Natural killer cell (primary cell): Measurements from ENCODE around the gene EXOC3L2. TPM values are rescaled to one million over a fixed set of nuclear protein-coding genes. Genes with fewer than 3 reads are reported as not detected.

Source experiments
- ATAC-seq, 3 donors: fragments of 150-1000 bp in 2 of 3; fragments of 200-7000 bp in 1 of 3; cut with Tn5 transposase; 1 replicate in 1 of 3; 2 replicates in 2 of 3; pipeline ENCODE4 v1.10.0; 2021; ENCODE audit warnings: mild to moderate bottlenecking in 2 of 3, moderate library complexity in 2 of 3
- DNase-seq, 2 donors: peaks; one replicate each; pipeline versions ENCODE4 v3.0.0 to v3.0.0-alpha.2; 2013 to 2021; ENCODE audit warnings: mixed read lengths in 1 of 2
- H3K27ac ChIP-seq: one replicate; pipeline ENCODE4 v1.5.1; 2013; ENCODE audit warnings: mild to moderate bottlenecking, low read length
- H3K27me3 ChIP-seq: one replicate; pipeline ENCODE4 v1.6.1; 2013; ENCODE audit warnings: low read length; ENCODE audit not compliant: control insufficient read depth, insufficient read depth
- H3K36me3 ChIP-seq: one replicate; pipeline ENCODE4 v1.6.1; 2013; ENCODE audit warnings: low read length; ENCODE audit not compliant: control insufficient read depth, insufficient read depth
- H3K4me1 ChIP-seq: one replicate; pipeline ENCODE4 v1.6.1; 2013; ENCODE audit warnings: low read length; ENCODE audit not compliant: control insufficient read depth, insufficient read depth
- H3K4me3 ChIP-seq: one replicate; pipeline ENCODE4 v1.5.1; 2013; ENCODE audit warnings: low read length
- H3K9me3 ChIP-seq: one replicate; pipeline ENCODE4 v1.6.1; 2013; ENCODE audit warnings: low read length; ENCODE audit not compliant: control insufficient read depth, insufficient read depth
- H3K27ac Mint-ChIP-seq, 2 donors: one replicate each; pipeline ENCODE4 v1.8.0; 2022; ENCODE audit warnings: mild to moderate bottlenecking in 2 of 2, mixed read lengths in 2 of 2, moderate library complexity in 1 of 2
- H3K27me3 Mint-ChIP-seq, 2 donors: one replicate each; pipeline ENCODE4 v1.8.0; 2022; ENCODE audit warnings: low read depth in 2 of 2, mixed read lengths in 2 of 2
- H3K36me3 Mint-ChIP-seq: one replicate; pipeline ENCODE4 v1.8.0; 2022; ENCODE audit warnings: mixed read lengths
- H3K4me1 Mint-ChIP-seq, 2 donors: one replicate each; pipeline ENCODE4 v1.8.0; 2022; ENCODE audit warnings: mixed read lengths in 2 of 2
- H3K4me3 Mint-ChIP-seq: one replicate; pipeline ENCODE4 v1.8.0; 2022; ENCODE audit warnings: mild to moderate bottlenecking, moderate library complexity, mixed read lengths
- H3K9me3 Mint-ChIP-seq, 2 donors: one replicate each; pipeline ENCODE4 v1.8.0; 2022; ENCODE audit warnings: mixed read lengths in 2 of 2
- CTCF ChIP-seq: fragments of 200-600 bp; IDR thresholded peaks from one replicate; pipeline ENCODE4 v1.8.0; 2022; ENCODE audit warnings: antibody characterized with exemption
- WGBS: methylation state at CpG from one replicate; pipeline ENCODE4 v1.1.7; 2013; ENCODE audit warnings: missing lambda C conversion rate; ENCODE audit not compliant: insufficient coverage; 5-methylcytosine and 5-hydroxymethylcytosine counted together
- intact Hi-C: fragments of 100-400 bp; cut with micrococcal nuclease; formaldehyde crosslinking; loops from one replicate; pipeline ENCODE4 v1.14.2; 2022
- total RNA-seq, 4 donors: library from RNA; stranded (reverse); fragments of 120-200 nt in 1 of 4; gene quantifications; one replicate each; pipeline versions ENCODE4 v1.2.3 to v1.2.4, GENCODE V29; 2013 to 2022

EXOC3L2 gene
- total RNA-seq, 3 donors from 2014 or later (not counting 1 experiment from before 2014, with no cell fraction given) = 0.16 to 0.23 TPM; not detected in 1

- H3K4me3 Mint-ChIP-seq = peak overlapping the region; percentile 87
- Histone ChIP-seq H3K4me1 (peaks cover 55% of the 10 kb centered on the region), H3K9me3 (no peaks in the 10 kb centered on the region), H3K36me3 (no peaks in the 10 kb centered on the region), H3K27me3 (no peaks in the 10 kb centered on the region), H3K27ac (peak overlapping the region; percentile 68), H3K4me3 (no peak overlapping the region)
- H3K36me3 Mint-ChIP-seq = no peaks in the 10 kb centered on the region
- no peak for ATAC-seq
- no peaks in the 10 kb centered on the region for H3K27me3 Mint-ChIP-seq
- peak overlapping the region; percentile 91 to 96 for H3K27ac Mint-ChIP-seq
- peaks cover 11 to 29% of the 10 kb centered on the region in 2 donors for H3K4me1 Mint-ChIP-seq
- no peak for TF ChIP-seq CTCF
- WGBS = 95% methylated on average over 18 of the region's 21 CpGs
- DNase-seq = no peak
- intact Hi-C loops = no loop called here
- no peaks in the 10 kb centered on the region for H3K9me3 Mint-ChIP-seq
Measured at GRCh38 chr19:45170146-45171106, 74.8 kb downstream of the EXOC3L2 start.

- no peak overlapping the region for H3K4me3 Mint-ChIP-seq
- intact Hi-C loops = no loop called here
- H3K4me1 ChIP-seq = peaks cover 63% of the 10 kb centered on the region
Measured at GRCh38 chr19:45169602-45170001, 75.6 kb downstream of the EXOC3L2 start.

GRCh38 chr19:45168767-45169351 lies 76.3 kb downstream of the EXOC3L2 start:
- intact Hi-C loops = no loop called here
- Histone ChIP-seq H3K27me3 (no peaks in the 10 kb centered on the region), H3K9me3 (no peaks in the 10 kb centered on the region), H3K27ac (no peak overlapping the region), H3K4me1 (peaks cover 68% of the 10 kb centered on the region), H3K4me3 (no peak overlapping the region), H3K36me3 (no peaks in the 10 kb centered on the region)
- peak in 1 of 2 donors; percentile 40 for DNase-seq
- no peak for TF ChIP-seq CTCF
- Mint-ChIP-seq H3K27me3 (no peaks in the 10 kb centered on the region), H3K9me3 (no peaks in the 10 kb centered on the region), H3K4me1 (peaks cover 11 to 36% of the 10 kb centered on the region in 2 donors), H3K27ac (no peak overlapping the region), H3K4me3 (no peak overlapping the region), H3K36me3 (no peaks in the 10 kb centered on the region)
- no peak for ATAC-seq
- WGBS = 87% methylated on average over 16 of the region's 16 CpGs

More at GRCh38 chr19:45169602-45170001, 75.6 kb downstream of the EXOC3L2 start:
- Mint-ChIP-seq H3K4me1 (peaks cover 11 to 28% of the 10 kb centered on the region in 2 donors), H3K27ac (no peak overlapping the region), H3K27me3 (no peaks in the 10 kb centered on the region), H3K9me3 (no peaks in the 10 kb centered on the region), H3K36me3 (no peaks in the 10 kb centered on the region)
- Histone ChIP-seq H3K9me3 (no peaks in the 10 kb centered on the region), H3K36me3 (no peaks in the 10 kb centered on the region), H3K27me3 (no peaks in the 10 kb centered on the region), H3K27ac (no peak overlapping the region), H3K4me3 (no peak overlapping the region)
- ATAC-seq (no peak), DNase-seq (no peak)
- no peak for TF ChIP-seq CTCF
- WGBS = 97% methylated on average over 10 of the region's 10 CpGs
